22Rv1 (cell line): ENCODE data around the gene FBXO11.

Experiments used
- H3K27ac ChIP-seq: fragments of 450-650 bp; 2 replicates; pipeline ENCODE4 v1.5.1; 2017
- ZFX ChIP-seq: fragments of 450-650 bp; IDR thresholded peaks from 2 replicates; pipeline ENCODE4 v1.6.1; 2017; ENCODE audit warnings: antibody characterized with exemption, borderline replicate concordance
- TF ChIP-seq, protein P1 (sequence below): fragments of 450-650 bp; IDR thresholded peaks from 2 replicates; pipeline ENCODE4 v1.5.1; 2017; ENCODE audit warnings: mild to moderate bottlenecking

Gene FBXO11

DNA sequence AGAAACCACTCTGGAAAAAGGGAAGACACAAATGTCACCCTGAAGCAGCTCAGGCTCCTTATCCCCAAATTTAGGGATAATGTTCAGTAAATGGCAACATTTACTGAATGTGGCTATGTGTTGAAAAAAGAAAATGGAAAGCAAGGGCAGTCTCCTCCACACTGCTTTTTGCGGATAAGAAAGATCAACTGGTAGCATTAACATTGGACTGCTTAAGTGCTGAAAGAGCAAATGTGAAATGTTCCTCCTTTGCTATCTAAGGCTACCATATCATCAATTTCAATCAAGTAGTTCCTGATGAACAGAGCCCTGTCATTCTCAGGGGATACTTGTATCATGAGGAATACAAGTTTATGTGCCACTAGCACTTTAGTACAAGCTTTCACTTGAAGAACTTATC, 12.5 kb downstream of the FBXO11 start:
- no peak overlapping the region for H3K27ac ChIP-seq
- TF ChIP-seq ZFX, result no peak
- TF ChIP-seq, protein P1, sequence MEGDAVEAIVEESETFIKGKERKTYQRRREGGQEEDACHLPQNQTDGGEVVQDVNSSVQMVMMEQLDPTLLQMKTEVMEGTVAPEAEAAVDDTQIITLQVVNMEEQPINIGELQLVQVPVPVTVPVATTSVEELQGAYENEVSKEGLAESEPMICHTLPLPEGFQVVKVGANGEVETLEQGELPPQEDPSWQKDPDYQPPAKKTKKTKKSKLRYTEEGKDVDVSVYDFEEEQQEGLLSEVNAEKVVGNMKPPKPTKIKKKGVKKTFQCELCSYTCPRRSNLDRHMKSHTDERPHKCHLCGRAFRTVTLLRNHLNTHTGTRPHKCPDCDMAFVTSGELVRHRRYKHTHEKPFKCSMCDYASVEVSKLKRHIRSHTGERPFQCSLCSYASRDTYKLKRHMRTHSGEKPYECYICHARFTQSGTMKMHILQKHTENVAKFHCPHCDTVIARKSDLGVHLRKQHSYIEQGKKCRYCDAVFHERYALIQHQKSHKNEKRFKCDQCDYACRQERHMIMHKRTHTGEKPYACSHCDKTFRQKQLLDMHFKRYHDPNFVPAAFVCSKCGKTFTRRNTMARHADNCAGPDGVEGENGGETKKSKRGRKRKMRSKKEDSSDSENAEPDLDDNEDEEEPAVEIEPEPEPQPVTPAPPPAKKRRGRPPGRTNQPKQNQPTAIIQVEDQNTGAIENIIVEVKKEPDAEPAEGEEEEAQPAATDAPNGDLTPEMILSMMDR, result no peak

DNA sequence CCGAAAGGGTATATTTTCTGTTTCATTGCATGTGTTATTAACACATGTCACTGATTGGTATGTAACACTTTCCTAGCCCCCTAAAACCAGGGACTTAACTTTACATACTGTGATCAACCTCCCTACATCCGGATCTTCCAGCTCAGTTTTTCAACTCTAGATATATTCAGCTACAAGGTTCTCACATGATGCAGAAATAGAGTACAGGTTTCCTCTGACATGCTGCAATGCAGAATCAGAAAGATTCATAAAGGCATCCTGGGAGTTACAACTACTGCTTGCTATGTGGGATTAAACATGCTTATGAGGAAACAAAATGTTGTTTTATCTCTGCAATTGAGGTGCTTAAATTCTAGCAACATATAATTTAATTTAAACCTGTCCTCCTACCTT, 14.0 kb downstream of the FBXO11 start:
- H3K27ac ChIP-seq, result no peak overlapping the region
- no peak for TF ChIP-seq ZFX
- TF ChIP-seq, protein P1, result no peak

DNA sequence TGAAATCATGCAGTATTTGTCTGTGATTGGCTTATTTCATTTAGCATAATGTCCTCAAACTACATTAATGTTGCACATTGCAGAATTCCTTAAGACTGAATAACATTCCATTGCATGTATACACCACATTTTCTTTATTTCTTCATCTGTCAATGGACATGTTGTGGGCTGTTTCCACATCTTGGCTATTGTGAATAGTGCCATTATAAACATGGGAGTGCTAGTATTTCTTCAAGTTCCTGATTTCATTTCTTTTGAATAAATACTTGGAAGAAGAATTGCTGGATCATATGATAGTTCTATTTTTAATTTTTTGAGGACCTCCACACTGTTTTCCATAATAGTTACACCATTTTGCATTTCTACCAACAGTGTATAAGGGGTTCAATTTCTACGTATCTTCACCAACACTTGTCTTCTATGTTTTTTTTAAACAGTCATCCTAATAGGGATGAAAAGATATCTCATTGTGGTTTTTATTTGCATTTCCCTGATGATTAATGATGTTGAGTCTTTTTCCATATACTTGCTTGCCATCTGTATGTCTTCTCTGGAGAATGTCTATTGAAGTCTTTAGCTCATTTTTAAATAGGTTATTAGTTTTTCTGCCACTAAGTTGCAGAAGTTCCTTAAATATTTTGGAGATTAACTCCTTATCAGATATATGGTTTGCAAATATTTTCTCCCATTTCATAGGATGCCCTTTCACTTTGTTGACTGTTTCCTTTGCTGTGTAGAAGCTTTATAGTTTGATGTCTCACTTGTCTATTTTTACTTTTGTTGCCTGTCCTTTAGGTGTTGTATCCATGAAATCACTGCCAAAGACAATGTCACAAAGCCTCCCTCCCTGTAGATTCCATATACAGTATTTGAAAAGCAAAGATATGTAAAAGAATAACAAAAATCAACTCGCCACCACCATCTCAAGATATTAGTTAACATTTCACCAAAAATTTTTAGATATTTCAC, 14.6 kb downstream of the FBXO11 start:
- TF ChIP-seq, protein P1, result no peak
- TF ChIP-seq ZFX, result no peak
- H3K27ac ChIP-seq, result no peak overlapping the region

DNA sequence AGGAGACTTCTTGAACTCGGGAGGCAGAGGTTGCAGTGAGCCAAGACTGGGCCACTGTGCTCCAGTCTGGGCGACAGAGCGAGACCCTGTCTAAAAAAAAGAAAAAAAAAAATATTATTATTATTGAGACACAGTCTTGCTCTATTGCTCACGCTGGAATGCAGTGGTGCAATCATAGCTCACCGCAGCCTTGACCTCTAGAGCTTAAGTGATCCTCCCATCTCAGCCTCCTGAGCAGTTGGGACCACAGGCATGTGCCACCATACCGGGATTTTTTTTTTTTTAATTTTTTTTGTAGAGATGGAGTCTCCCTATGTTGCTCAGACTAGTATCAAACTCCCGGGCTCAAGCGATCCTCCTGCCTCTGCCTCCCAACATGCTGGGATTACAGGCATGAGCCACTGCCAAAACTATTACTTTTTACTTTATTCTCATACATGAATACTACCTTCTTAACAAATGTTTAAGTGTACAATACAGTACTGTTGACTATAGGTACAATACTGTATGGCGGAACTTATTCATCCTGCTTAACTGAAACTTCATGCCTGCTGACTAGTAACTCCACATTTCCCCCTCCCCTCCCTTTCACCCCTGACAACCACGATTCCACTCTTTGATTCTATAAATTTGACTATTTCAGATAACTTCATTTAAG, 15.5 kb downstream of the FBXO11 start:
- TF ChIP-seq ZFX, result no peak
- TF ChIP-seq, protein P1, result no peak
- no peak overlapping the region for H3K27ac ChIP-seq

DNA sequence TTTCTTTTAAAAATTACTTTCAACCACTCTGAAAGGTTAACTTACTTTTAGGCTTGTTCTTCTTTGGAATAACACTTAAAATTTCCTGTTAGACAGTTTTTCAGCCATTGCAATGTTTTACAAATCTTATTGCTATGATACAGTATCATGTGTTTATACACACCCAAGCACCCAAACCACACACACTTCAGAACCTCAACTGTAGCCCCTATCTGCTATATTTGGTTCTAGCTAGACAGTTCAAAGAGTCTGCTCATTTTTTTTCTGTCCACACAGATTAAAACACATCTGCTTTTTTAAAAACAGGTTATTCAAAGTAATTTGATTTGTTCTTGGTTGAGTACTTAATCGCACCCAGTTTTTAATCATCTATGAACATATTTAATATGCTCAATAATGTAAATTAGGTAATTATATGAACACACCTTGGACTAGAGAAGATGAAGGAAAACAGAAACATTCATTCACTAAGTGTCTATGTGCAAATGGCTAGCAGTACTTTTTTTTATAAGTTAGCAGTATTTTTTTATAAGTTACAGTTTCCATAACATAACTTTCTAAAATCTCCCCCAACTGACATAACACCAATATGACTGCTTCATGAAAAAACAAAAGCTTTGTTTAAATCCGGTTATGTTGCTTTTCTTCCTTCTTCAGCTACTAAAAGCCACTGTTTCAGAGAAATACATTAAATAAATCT, 17.6 kb downstream of the FBXO11 start:
- TF ChIP-seq, protein P1, result no peak
- TF ChIP-seq ZFX, result no peak
- no peak overlapping the region for H3K27ac ChIP-seq

DNA sequence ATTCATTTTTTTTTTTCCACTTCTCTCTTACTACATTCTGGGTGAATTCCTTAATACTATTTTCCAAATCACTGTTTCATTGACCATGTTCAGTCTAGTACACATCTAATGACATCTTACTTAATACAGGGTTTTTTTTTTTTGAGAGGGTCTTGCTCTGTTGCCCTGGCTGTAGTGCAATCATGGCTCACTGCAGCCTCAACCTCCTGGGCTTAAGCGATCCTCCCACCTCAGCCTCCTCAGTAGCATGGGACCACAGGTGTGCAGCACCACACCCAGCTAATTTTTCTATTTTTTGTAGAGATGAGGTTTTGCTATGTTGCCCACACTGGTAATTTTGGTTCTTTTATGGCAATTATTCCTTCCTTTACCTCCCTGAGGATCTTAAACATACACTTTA, 29.4 kb downstream of the FBXO11 start:
- no peak overlapping the region for H3K27ac ChIP-seq
- TF ChIP-seq, protein P1, result no peak
- no peak for TF ChIP-seq ZFX
